Colon (tissue), 2 donors: ENCODE results near the gene ILKAP.

ENCODE experiments used
- FAIRE-seq: peaks from 2 replicates; lab custom pipeline; 2012; peaks lifted over from hg19 to GRCh38; lab: Jason Lieb, UNC
- donor health status: control.
- donor health status: control.

Gene ILKAP

GRCh38 chr2:238123991-238124470 is 79.5 kb downstream of the ILKAP start:
- no peak for FAIRE-seq

- no peak for FAIRE-seq
Measured at GRCh38 chr2:238123218-238123971, 80.1 kb downstream of the ILKAP start.

- FAIRE-seq, result no peak
Measured at GRCh38 chr2:238122287-238123217, 80.9 kb downstream of the ILKAP start.

GRCh38 chr2:238121511-238122286 is 81.8 kb downstream of the ILKAP start:
- no peak for FAIRE-seq

GRCh38 chr2:238120463-238121298 is 82.8 kb downstream of the ILKAP start:
- no peak for FAIRE-seq
